Stimulated activated CD8-positive, alpha-beta memory T cell treated with anti-CD3 and anti-CD28 coated beads, Interleukin-4, amount 100 ng/mL, for 24 hours (primary cell): ENCODE results near the gene ZNF229.
"Not testable (repeated sequence)": the region's sequence is repeated elsewhere in the genome, so short reads cannot be mapped to it uniquely, and the experiment has no call there.

Experiments used
- DNase-seq: peaks from one replicate; pipeline ENCODE4 v3.0.0-alpha.2; 2020; ENCODE audit warnings: low read depth

Gene ZNF229

GRCh38 chr19:44447916-44448674, at the start of gene ZNF229:
Gene ZNF229 (minus strand): TSS chr19:44448472. CDS start chr19:44442847, 5,625 bp downstream.
- DNase-seq: peak; percentile 57

- no peak for DNase-seq
These were observed 48.4 kb upstream of the ZNF229 start for GRCh38 chr19:44496711-44497110.

GRCh38 chr19:44476559-44477408, 28.5 kb upstream of the ZNF229 start:
- no peak for DNase-seq

GRCh38 chr19:44468730-44469129, 20.5 kb upstream of the ZNF229 start:
- DNase-seq: not testable (repeated sequence)

- not testable (repeated sequence) for DNase-seq
These were observed 14.5 kb upstream of the ZNF229 start for GRCh38 chr19:44462600-44463286.

GRCh38 chr19:44456016-44456415, 7.7 kb upstream of the ZNF229 start:
- not testable (repeated sequence) for DNase-seq

GRCh38 chr19:44455100-44455499, 6.8 kb upstream of the ZNF229 start:
- no peak for DNase-seq

- DNase-seq: no peak
These were observed 4.1 kb upstream of the ZNF229 start for GRCh38 chr19:44452367-44452766.

GRCh38 chr19:44451687-44452086, 3.4 kb upstream of the ZNF229 start:
- no peak for DNase-seq

- no peak for DNase-seq
These were observed 9.8 kb downstream of the ZNF229 start for GRCh38 chr19:44438441-44438840.

GRCh38 chr19:44435441-44435840, 12.8 kb downstream of the ZNF229 start:
- DNase-seq: no peak

- DNase-seq: no peak
These were observed 17.3 kb downstream of the ZNF229 start for GRCh38 chr19:44430956-44431355.

- DNase-seq: not testable (repeated sequence)
These were observed 32.7 kb downstream of the ZNF229 start for GRCh38 chr19:44415553-44415952.

- peak; percentile 67 for DNase-seq
These were observed 46.8 kb downstream of the ZNF229 start, which contains the start of gene ZNF285 for GRCh38 chr19:44401139-44402115. Gene ZNF285 (minus strand): TSS chr19:44401608. CDS start chr19:44397213, 4,395 bp downstream.

GRCh38 chr19:44389268-44389667, 59.0 kb downstream of the ZNF229 start:
- DNase-seq: not testable (repeated sequence)
